GDM1 (cell line): ENCODE results near the gene SETBP1.
A peak's percentile ranks its signal among the peaks of the same experiment; 100 is the strongest.
"Not testable (repeated sequence)": the region's sequence is repeated elsewhere in the genome, so short reads cannot be mapped to it uniquely, and the experiment has no call there.

Experiments
- DNase-seq: peaks from one replicate; lab custom pipeline; 2025; lab: John Stamatoyannopoulos, UW

Gene SETBP1

DNA sequence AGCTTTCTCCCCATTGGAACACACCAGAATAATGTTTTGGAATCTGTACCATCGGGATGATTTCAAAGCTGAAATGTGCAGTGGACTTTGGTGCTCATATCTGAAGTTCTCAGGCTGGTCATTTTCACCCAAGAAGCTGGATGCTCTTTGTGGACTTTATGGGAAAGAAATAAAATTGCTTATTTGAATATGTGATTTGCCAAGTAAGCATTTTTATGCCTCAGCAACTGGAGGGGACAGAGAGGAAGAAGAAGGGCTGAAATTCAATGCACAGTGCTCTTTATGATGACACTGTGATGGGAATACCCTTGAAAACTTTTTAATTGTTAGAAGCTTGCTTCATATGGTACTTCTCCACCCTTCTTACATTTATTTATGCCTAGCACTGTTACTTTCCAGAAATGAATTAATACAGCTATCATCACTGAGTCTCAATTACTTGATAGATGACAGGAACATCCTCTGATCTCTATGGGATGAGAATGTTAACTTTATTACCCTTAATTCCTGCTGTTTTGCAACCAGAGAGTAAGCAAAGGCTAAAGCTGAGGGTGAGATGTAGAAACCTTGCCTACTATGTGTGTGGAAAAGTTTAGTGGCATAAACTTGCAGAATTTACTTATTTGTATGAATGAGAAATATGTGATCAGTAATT, 23.6 kb downstream of the SETBP1 start:
- no peak for DNase-seq

DNA sequence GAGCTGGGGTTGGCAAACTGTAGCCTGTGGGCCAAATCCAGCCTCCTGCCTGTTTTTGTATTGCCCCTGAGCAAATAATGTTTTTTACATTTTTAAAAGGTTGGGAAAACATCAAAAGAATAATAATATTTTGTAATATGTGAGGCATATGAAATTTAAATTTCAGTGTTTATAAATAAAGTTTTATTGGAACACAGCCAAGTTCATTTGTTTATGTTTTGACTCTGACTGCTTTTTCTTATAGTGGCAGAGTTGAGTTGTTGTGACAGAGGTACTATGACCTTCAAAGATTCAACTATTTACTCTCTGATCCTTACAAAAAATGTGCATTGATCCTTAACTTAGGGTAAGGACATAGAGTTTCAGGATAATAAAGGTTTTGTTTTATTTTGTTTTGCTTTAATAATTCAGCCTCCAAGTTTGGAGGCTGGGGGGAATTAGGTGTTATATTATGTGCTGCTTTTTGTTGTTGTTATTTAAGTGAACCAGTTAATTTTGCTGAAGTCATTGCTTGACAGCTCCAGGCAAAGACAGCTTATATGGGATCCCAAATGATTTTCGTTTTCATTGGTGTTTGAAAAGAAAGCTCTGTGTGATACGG, 24.5 kb downstream of the SETBP1 start:
- DNase-seq = no peak

DNA sequence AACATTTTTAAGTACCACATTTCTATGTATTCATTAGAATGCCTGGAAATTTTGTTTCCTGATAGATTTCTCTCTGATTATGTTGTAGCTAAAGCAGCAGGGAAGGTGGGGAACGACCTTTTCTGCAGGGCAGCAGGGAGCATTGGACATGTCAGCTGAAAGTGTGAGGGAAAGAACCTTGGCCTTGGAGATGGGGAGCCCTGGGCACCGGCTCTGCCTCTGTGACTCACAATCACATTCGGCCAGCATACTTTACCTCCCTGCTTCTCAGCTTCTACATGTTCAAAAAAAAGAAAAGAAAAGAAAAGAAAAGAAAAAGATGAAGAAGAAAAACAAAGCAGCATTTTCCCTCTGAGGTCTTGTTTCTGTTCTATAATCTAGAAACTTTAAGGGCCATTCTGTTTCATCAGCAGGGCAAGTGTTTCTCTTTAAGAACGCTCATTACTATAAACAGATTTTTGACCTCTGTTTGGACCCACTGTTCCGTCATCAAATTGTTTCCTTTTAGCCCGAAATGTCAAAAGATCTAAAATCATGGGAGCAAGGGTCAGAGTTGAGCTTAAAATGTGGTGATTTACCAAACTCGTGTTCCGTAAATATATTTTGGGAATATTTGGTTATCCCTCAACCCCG, 27.9 kb downstream of the SETBP1 start:
- no peak for DNase-seq

DNA sequence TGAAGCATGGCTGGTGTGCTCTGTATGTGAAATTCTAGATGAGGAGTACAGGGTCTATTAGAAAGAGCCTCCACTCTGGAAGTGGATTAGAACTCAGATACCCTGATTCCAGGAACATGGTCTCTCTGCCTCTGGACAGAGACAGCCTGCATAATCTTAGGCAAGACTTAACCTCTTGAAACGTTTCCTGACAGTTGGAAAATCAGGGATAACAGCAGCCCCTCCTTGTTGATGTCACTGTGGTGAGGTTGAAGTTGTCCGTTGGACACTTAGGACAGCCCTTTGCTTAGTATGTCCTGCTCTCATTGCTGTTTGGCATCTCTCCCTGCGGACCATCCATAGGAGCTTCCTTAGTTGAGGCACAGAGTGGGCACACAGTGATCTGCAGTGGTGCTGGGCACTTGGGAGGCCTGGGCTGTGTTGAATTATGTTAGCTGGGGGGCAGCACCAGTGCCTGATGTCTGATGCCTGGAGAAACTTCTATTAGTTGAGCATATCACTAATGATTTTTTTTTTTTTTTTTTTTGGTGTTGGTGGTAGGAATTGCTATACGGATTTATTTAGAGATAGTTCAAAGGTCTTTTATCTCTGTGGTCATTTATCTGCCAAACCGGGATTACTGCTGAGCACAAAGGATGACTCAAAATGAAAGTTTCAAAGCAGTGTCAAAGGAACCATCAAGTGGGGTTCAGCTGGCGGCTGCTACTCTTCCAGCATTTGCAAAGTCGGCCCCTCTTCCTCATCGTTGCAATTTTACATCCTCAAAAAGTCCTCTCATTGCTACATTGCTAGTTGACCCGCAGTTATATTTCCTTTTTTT, 28.8 kb downstream of the SETBP1 start:
- DNase-seq = no peak

DNA sequence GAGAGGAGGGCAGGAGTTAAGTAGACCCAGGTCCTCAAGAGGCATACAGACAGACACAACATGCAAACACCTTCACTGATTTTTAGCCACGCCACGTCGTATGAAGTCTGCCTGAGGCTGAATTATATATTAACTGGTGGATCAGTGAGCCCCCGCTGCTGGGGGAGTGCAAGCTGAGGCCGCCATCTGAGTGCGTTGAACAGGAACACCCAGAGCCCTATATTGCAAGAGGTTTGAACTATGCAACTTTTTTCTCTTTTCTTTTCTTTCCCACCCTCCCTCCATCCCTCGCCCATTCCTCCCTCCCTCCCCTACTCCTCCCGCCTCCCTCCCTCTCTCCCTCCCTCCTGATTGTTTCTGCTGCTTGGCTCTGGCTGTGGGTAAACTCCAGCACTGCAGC, 30.2 kb downstream of the SETBP1 start:
- DNase-seq = no peak

DNA sequence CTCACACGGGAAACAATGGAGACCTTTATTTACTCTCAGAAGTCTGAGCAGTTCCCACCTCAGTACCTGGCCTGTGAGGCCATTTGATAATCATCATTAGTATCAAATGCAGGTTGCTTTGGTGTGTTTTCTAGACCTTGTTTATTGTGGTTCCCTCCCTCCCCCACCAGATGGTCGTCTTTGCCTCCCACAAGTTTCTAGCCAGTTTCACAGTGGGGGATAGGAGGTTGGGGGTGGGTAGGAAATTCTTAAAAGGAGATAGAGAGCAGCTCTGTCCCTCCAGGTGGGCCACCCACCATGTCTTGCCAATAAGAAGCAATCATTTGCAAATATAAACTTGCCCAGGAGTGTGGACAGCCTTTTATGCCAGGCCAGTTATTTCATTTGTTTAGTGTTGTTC, 31.3 kb downstream of the SETBP1 start:
- DNase-seq = no peak

DNA sequence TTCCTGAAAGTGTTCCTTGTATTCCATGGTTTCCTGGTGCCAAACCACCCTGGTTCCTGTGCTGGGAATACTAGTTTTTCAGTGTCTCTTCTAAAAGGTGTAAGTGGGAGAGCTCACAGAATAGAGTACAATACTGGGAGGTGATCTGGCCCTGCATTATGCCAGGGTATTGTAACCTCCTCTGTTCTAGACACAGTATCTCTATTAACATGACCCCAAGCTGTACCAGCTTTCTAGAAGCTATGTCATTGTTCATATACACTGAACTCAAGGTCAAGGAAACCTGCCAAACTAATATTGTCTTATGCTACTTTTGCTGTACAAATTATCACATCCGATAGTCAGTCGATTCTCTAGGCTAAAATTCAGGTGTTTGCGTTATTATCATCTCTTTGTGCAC, 32.7 kb downstream of the SETBP1 start:
- DNase-seq = no peak

DNA sequence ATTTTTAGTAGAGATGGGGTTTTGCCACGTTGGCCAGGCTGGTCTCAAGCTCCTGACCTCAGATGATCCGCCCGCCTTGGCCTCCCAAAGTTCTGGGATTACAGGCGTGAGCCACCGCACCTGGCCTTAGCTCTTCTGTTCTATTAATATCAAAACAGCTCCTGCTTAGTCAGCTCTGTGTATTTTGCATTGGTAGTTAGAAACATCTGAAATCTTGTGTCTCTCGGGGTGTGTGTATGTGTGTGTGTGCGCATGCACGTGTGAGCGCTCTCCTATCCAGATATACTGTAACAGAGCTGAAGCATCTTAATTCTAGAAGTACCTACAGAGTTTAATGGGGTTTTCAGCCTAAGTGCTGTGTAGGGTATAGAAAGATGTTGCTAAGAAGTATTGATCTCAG, 33.7 kb downstream of the SETBP1 start:
- DNase-seq = no peak

DNA sequence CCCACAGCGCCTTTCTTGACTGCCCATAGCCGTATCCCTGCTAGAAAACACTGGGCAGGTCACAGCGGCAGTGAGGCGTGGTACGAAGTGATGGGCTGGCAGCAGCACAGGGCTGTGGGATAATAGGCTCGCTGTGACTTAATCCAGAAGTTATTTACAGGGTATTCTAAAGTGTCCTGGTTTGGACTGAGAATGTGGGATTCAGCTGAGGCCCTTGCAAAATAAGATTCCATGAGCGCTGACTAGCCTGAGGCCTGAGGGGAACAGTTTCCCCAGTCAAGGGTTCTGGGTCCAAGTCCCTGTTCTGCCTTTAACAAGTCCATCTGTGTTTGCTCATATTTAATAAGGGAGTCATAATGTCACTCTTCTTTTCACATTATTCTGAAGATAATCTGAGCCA, 34.6 kb downstream of the SETBP1 start:
- no peak for DNase-seq

DNA sequence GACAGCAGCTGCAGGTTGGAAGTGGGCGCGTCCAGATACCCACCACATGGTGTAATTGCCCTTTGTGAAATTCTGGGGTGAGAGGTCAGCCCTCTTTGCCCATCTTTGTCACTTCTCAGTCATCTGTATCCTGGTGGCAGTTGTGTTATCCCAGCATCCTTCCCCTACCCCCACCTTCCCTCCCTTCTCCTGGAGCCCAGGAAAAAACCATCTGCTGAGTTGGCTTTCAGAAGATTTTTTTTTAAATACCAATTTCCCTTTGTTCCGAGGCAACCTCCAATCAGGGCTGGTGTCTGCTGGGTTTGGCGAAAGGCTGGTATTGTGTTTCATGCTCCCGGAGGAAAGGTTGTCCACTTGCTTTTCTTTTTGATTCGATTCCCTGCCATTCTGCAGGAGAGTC, 35.2 kb downstream of the SETBP1 start:
- no peak for DNase-seq

DNA sequence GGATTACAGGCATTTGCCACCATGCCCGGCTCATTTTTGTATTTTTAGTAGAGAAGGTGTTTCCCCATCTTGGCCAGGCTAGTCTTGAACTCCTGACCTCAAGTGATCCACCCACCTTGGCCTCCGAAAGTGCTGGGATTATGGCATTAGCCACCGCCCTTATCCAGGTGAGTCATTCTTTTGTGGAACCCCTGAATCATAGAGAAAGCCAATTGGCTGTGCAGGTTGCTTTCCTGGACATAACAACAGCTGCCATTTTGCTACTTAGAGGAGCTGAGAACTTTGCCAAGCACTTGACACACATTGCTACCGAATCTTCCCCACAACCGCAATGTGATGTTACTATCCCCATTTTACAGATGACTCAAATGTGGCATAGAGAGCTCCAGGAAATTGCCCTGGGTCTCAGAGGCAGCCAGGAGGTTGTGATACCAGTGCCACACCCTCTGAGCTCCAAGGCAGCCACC, 36.0 kb downstream of the SETBP1 start:
- no peak for DNase-seq

DNA sequence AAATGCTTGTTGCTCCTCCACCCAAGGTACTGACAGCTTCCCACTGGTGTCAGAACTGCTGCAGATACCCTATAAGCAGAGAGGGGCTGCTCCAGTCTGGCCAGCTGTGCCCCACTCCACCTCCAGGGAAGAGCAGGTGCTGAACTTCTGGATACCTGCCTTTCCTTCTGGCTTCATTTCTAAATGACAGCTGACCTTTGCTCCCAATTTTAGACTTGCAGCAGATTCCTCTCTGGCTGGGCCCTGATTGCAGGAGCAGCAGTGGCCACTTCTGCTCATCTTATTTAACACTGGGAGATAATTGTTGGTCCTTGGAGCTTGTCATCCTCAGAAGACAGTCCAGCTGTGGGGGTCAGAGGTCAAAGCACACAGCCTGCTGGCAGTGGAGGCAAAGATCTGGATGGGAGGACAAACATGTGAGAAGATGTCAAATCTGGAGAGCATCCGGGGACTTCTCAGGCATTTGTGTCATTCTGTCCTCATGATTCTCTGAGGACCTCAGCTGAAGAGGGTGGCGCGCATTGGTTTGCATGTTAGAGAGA, 38.9 kb downstream of the SETBP1 start:
- no peak for DNase-seq

DNA sequence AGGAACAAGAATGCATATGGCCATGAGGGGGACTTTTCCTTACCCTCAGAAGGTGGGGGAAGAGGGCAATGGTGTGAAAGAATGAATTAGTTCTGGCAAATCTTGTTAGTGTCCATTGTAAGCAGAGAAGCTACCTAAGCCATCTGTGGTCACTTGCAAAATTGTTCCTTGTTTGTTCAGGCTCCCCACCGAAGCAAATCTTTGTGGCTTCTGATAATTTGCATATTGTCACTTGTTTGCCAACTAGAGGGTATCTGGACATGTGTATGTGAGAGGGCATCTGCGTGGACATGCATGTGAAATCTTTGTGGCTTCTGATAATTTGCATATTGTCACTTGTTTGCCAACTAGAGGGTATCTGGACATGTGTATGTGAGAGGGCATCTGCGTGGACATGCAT, 41.1 kb downstream of the SETBP1 start:
- DNase-seq = not testable (repeated sequence)

DNA sequence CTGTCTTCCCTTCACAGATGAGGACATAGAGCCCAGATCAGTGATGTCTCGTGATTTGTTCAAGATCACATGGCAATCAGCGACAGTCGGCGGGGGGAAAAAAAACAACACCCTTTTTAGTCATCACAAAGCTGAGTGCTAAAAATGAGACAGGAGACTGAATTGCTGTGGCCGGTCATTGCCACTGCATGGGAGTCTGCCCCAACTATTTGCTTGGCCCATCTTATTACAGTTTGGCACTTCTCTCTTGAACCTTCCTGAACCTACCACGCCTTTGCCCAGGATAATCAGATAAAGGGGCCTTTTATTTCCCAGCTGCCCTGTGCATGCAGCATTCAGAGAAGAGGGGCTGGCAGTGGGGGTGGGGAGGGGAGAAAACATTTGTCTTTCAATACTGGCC, 42.7 kb downstream of the SETBP1 start:
- no peak for DNase-seq

DNA sequence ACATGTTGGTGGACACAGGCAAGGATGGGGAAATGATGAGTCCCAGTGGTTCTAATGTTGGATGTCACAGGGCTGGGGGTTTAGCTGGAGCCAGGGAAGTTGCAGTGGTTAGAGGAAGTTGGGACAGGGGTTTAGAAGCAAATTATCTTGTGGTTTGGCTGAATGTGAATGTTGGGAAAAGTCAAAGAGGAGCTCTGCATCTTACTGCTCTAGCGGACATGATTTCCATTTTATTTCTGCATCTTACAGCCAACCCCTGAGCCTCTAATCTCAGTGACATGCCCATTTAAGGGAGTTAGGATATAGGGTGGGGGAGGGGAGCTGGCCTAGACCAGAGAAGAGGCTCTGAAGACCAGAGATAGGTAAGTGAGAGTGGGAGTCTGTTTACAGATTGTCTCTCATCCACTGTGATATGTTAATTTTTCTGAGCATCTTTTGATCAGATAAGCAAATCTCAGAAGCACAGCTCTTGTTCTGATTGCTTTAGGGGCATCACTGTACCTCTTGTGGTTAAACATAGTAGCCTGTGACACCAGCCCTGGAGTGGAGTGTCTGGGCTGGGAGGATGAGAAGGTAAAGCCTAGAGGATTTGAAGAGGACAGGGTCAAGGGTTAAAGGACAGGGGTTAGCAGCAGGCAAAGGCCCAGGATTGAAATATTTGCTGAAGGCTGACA, 43.6 kb downstream of the SETBP1 start:
- DNase-seq = no peak

DNA sequence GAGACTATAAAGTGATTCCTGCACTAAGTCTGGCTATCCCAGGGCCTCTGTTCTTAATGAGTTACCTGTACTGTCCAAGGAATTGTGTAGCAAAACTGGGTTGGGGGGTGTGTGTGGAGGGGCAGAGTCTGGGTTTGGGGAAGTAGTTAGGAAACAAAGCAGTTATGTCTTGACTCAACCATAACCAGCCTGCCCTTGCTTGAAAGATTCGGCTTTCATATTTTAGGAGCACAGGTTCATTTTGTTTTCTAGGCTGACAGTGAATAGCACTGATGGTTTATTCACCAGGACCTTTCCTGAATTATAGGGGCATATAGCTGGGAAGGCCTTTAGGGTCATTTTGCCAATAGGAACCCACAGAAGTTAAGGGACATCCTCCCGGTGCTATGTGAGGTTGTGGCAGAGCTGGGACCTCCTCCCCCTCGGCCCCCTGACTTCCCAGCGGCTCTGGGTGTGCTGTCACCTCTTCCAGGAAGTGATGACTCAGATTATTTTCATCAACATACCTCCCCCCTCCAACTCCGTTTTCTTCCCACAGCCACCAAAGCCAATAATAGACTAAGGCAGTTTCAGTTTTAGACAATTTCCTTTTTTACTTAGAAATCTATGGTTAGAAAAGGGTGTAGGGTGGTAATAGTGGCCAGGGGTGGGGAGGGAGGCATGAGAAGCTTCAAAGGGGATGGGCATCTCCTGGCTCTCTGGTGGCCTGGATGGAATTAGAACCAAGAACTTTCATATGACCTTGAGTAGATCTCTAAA, 44.8 kb downstream of the SETBP1 start:
- peak; percentile 37 for DNase-seq

DNA sequence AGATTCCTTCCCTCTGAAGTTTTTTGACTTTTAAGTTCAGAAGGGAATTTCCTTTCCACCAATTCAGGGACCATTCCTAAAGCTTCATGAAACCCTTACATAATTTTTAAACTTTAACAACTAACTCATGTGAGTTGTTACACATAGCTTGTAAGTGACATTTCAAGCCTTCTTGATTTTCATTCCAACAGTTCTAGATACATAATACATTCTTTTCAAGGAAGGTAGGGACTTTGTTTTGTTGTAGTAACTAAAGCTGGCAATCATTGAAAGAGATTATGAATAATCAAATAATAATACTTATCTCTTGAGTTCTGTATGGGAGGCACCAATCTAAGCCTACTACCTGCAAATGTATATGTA, 45.4 kb downstream of the SETBP1 start:
- DNase-seq = no peak

DNA sequence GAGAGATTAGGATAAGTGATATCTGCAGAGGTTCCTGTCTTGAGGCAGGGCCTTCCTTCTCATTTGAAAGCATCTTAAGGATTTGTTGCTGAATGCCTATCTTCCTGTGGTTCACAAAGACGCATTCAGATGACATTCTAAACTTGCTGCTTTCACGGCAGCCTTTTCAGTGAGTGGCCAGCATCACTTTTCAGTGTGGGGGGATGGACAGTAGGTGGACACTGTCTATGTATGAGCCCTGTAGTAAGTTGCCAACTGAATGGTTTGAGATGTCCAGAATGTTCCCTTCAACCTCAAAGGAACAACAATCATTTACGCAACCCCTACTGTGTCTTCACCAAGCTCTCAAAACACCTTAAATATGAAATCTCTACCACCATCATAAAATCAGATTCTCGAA, 46.6 kb downstream of the SETBP1 start:
- DNase-seq = no peak

DNA sequence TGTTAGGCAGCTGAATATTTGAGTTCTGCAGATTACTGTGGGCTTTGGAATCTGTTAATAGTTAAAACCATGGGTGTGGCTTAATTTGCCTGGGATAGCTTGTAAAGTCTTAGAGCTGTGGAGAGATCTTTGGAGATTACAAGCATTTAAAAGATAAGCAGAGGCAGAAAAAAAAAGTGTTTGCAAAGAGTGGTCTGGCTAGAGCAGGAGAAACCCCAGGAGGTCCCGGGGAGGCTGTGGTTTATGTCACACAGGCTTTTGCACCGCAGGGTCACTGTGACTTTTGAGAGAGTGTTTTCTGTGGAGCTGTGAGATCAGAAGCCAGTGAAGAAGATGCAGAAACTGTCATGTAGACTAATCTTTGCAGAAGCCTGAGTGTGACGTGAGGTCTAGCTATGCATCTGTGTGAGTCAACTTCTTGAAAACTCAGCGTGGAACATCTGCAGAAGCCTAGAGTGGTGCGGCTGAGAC, 49.0 kb downstream of the SETBP1 start:
- DNase-seq = no peak

DNA sequence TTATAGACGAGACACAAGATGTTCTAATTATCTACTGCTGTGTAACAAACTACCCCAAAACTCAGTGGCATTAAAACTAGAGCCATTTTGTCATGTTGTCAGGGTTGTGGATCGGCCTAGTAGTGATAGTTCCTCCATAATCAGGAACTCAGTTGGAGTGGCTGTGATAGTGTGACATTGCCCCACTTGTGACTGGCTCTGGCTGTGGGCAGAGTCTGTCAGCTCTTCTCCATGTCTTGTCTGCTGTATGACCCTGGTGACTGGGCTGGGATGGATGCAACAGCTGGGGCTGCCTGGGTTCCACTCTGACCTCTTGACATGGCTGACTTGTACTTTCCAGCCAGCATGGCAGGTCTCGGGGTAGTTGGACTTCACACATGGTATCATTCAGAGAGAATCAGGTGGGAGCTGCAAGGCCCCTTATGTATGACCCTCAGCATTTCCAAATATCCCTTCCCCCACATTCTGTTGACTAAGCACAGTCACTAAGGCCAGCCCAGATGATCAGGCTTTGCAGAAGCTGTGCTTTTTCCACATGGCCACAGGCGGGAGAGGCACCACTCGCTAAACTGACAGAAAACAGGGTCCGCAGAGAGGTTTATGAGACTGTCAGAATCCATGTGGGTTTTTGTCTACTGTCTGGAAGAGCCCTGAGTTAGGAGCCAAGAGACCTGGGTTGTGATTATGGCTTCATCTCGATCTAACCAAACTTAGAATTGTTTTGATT, 50.3 kb downstream of the SETBP1 start:
- DNase-seq = no peak
